Fibroblast of skin of scalp (primary cell): ENCODE data around the gene HOXC10.

Source experiments
- DNase-seq: peaks from one replicate; pipeline ENCODE4 v3.0.0-alpha.2; 2013

Gene HOXC10

GRCh38 chr12:53950789-53951576, 34.0 kb upstream of the HOXC10 start:
- no peak for DNase-seq

- DNase-seq: no peak
These were observed 33.2 kb upstream of the HOXC10 start for GRCh38 chr12:53951577-53952334.

- DNase-seq: no peak
These were observed 32.6 kb upstream of the HOXC10 start for GRCh38 chr12:53952335-53952694.

- peak; percentile 41 for DNase-seq
These were observed 31.8 kb upstream of the HOXC10 start for GRCh38 chr12:53952871-53953734.

- DNase-seq: no peak
These were observed 30.9 kb upstream of the HOXC10 start for GRCh38 chr12:53953831-53954693.

- no peak for DNase-seq
These were observed 30.3 kb upstream of the HOXC10 start, which contains the start of gene HOXC12 for GRCh38 chr12:53954694-53955035. TSS of gene HOXC12 (plus strand) at chr12:53954903. CDS start at chr12:53954930, 27 bp downstream.

- no peak for DNase-seq
These were observed 29.7 kb upstream of the HOXC10 start for GRCh38 chr12:53955036-53955775.

- no peak for DNase-seq
These were observed 29.1 kb upstream of the HOXC10 start for GRCh38 chr12:53955776-53956250.

GRCh38 chr12:53956251-53956887, 28.6 kb upstream of the HOXC10 start:
- DNase-seq: no peak

GRCh38 chr12:53956914-53957536, 27.9 kb upstream of the HOXC10 start:
- no peak for DNase-seq

GRCh38 chr12:53958128-53958527, 26.8 kb upstream of the HOXC10 start:
- DNase-seq: no peak

GRCh38 chr12:53959314-53959713, 25.6 kb upstream of the HOXC10 start:
- no peak for DNase-seq

GRCh38 chr12:53960187-53961024, 24.5 kb upstream of the HOXC10 start:
- DNase-seq: no peak

GRCh38 chr12:53961025-53961761, 23.8 kb upstream of the HOXC10 start:
- DNase-seq: no peak

GRCh38 chr12:53963005-53963404, 21.9 kb upstream of the HOXC10 start:
- no peak for DNase-seq

- no peak for DNase-seq
These were observed 21.3 kb upstream of the HOXC10 start for GRCh38 chr12:53963434-53964314.

GRCh38 chr12:53964315-53964713, 20.6 kb upstream of the HOXC10 start:
- DNase-seq: no peak
